GM19372 (cell line): ENCODE results near the gene MARF1.
"Not testable (repeated sequence)": the region's sequence is repeated elsewhere in the genome, so short reads cannot be mapped to it uniquely, and the experiment has no call there.

Experiments used
- ATAC-seq: cut with Tn5 transposase; IDR thresholded peaks from one replicate; pipeline ENCODE4 v1.9.1; 2021; ENCODE audit warnings: mild to moderate bottlenecking, low read depth, moderate library complexity; ENCODE audit not compliant: unreplicated experiment

MARF1 gene

DNA sequence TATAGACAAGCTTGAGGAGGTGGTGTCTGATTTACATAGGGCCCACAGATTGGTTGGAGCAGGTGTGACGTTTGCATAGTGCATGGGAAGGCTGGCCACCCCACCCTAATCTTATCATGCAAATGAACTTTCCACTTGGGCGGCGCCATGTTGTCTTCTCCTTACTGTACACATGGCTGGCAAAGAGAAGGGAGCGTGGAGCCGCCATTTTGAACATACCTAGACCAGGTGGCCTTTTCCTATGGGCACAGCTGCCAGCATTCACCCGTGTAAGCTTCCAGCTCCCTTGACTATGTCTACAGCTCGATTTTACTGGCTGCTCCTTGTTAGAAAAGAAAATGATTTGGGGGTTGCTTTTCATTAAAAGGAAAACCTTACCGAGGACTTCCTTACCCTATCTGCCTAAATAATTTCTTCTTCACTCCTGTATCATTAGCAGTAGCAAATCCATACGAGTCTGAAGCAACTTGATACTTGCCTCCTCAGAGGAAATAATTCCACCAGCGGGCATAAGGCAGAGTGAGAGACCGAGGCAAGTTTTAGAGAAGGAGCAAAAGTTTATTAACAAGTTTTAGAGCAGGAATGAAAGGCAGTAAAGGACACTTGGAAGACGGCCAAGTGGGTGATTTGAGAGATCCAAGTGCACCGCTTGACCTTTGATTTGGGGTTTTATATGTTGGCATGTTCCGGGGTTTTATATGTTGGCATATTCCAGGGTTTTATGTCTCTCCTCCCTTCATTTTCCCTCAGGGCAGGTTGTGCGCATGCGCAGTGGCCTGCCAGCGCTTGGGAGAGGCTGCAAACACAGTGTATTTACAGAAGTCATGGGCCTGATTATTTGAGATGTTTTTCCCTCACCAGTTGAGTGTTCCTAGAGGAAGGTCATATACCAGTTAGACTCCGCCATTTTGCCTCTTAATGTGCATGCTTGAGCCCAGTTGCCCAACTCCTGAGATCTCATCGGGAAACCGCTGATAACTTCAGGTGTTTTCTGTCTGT, 65.7 kb downstream of the MARF1 start:
- ATAC-seq: no peak

DNA sequence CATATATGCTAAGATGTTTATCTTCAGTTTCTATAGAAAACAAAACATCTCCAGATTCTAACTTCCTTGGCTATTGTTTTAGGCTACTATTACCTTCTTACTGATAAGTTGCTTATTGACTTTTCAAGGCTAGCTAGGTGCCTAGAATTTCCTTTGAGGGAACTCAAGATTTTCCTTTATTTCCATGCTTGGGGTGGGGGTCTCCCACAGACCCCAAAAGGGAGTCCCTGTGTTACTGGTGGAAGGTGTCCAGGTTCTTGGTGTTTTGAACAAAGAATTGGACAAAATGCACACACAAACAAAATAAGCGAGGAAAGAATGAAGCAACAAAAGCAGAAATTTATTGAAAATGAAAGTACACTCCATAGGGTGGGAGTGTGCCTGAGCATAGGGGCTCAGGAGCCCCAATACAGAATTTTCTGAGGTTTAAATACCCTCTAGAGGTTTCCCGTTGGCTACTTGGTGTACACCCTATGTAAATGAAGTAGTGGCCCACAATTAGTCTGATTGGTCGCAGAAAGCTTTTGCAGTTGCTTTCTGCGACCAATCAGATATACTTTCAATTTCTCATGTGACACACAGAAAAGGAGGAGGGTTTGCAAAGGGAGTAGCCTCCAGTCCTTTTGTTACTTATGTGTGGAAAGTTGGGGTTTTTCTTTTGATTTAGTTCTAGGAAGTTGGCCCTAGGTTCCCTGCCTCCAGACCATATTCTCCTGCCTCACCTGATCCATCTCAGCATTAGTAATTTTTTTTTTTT, 67.5 kb downstream of the MARF1 start:
- ATAC-seq: no peak

DNA sequence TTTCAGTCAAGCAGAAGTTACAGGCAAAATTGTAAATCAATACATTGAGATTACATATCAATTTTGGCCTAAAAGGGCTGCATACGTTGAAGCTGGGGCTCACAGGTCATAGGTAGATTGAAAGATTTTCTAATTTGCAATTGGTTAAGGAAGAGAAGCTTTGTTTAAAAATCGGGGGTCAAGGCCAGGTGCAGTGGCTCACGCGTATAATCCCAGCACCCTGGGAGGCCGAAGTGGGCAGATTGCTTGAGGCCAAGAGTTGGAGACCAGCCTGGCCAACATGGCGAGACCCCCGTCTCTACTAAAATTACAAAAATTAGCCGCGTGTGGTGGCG, 68.4 kb downstream of the MARF1 start:
- ATAC-seq: no peak

DNA sequence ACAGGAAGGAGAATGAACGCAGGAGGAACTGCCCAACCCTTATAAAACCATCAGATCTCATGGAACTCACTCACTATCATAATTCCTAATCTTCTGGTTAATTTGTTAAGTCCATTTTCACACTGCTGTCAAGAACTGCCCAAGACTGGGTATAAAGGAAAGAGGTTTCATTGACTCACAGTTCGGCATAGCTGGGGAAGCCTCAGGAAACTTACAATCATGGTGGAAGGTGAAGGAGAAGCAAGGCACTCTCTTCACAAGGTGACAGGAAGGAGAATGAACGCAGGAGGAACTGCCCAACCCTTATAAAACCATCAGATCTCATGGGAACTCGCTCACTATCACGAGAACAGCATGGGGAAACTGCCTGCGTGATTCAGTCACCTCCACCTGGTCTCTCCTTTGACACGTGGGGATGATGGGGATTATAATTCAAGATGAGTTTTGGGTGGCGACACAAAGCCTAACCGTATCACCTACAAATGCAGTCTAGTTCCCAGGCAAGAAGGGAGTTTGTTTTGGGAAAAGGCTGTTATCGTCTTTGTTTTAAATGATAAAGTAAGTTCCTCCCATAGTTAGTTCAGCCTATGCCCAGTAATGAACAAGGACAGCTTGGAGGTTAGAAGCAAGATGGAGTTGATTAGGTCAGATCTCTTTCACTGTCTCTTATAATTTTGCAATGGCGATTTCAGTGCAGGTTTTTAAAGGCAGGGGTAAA, 68.9 kb downstream of the MARF1 start:
- not testable (repeated sequence) for ATAC-seq

DNA sequence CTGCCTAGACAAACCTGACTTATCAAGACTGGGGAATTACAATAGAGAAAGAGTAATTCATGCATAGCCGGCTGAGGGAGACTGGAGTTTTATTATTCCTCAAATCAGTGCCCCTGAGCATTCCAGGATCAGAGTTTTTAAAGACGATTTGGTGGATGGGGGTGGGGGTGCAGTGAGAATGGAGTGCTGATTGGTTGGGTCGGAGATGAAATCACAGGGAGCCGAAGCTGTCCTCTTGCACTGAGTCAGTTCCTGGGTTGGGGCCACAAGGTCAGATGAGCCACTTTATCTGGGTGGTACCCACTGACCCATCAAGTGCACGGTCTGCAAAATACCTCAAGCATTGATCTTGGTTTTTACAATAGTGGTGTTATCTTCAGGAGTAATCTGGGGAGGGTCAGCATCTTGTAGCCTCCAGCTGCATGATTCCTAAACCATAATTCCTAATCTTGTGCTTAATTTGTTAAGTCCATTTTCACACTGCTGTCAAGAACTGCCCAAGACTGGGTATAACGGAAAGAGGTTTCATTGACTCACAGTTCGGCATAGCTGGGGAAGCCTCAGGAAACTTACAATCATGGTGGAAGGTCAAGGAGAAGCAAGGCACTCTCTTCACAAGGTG, 69.6 kb downstream of the MARF1 start:
- no peak for ATAC-seq

DNA sequence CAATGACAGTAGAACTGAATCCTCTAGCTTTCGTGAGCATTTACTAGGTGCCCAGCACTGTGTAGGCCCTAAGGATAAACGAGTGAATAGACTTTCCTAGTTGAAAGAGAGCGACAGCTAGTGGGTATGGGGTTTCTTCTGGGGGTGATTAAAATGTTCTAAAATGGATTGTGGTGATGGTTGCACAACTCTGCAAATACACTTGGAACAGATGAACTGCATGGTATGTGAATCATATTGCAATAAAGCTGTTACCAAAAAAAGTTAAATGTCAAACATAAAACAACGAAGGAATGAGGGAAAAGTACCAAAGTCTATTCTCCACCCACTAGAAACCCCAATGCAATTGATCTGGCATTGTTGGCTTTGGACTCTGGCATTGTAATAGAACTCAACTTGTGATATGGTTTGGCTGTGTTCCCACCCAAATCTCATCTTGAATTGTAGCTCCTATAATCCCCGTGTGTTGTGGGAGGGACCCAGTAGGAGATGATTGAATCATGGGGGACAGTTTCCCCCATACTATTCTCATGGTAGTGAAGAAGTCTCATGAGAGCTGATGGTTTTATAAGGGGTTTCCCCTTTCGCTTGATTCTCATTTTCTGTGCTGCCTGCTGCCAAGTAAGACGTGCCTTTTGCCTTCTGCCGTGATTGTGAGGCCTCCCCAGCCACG, 70.5 kb downstream of the MARF1 start:
- no peak for ATAC-seq

DNA sequence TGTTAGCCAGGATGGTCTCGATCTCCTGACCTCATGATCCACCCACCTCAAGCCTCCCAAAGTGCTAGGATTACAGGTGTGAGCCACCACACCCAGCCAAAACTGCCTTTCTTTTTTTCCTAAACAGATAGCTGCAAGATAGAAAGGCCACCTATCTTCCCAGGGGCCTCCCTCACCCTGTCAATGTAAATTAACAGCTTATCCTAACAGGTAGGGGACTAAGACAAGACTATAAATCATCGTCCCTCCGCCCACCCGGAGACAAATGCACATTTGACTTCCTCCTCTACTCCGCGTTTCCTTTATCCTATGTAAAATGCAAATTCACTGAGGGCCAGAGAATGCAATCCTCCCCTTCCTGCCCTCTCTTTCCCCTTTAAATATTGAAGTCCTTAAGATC, 71.4 kb downstream of the MARF1 start:
- ATAC-seq: no peak

DNA sequence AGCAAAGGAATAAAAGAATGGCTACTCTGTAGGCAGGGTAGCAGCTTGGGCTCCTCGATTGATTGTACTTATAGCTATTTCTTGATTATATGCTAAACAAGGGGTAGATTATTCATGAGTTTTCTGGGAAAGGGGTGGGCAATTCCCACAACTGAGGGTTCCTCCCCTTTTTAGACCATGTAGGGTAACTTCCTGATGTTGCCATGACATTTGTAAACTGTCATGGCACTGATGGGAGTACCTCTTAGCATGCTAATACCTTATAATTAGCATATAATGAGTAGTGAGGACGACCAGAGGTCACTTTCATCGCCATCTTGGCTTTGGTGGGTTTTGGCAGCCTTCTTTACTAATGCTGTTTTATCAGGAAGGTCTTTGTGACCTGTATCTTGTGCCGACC, 72.3 kb downstream of the MARF1 start:
- ATAC-seq: not testable (repeated sequence)

DNA sequence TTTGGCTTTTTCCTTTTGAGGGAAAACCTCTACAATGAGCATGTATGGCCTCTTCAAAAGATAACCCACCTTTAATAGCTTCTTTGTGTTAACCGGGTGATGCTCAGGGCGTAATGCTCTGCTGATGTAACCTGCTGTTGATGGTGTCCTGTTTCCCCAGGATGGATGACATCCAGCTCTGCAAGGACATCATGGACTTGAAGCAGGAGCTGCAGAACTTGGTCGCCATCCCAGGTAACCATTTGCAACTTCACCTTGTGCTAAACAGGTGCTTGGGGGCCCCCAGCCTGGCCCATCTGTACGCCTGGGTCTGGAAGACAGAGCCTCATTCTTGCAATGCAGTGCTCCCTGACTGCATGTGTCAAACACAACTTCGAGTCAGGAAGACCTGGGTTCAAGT, 75.1 kb downstream of the MARF1 start:
- no peak for ATAC-seq

DNA sequence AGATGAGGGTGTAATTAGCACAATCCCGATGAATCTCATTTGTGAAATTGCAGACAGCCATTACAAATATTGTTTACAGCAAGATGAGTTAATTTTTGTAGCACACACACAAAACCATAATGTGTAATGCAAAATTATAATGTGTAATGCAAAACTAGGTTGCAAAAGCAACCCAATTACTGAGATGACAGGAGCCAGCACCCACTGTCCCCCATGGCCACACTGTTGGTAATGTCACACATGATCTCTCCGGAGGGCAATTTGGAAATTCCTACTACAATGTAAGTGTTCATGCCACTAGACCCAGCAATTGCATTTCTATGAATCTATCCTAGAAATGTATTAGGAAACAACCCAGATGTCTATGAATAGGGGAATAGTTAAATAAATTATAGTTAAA, 76.9 kb downstream of the MARF1 start:
- no peak for ATAC-seq

DNA sequence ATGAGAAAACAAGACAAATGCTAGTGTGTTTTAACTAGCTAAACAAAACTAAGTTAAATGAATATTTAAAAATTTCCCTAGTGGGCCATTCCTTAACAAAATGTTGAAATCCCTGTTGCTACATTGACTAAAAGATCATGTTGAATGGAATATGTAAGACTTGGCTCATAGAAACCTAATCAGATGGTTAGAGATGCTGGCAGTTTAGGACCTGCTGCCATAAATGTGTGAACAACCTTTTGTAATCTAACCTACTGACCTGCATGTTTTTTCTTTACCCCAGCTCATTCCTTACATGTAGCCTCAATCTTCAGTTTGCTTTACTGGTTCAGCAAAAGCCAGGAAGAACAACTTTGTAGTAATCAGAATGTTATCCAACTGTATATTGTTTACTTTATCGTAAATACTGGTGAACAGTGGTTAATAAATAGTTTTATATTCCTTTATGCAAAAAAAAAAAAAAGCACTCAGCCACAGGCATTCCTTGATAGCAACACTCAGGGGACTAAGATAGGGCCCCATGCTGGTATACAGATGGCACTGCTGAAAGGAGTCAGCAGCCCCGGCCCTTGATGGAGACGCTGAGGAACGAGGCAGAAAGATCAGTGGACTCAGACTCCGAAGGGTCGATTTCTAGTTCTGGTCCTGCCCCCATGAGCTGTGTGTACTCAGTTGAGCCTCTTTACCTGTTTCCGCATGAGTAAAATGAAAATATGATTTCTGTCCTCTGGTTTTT, 78.2 kb downstream of the MARF1 start:
- ATAC-seq: no peak

DNA sequence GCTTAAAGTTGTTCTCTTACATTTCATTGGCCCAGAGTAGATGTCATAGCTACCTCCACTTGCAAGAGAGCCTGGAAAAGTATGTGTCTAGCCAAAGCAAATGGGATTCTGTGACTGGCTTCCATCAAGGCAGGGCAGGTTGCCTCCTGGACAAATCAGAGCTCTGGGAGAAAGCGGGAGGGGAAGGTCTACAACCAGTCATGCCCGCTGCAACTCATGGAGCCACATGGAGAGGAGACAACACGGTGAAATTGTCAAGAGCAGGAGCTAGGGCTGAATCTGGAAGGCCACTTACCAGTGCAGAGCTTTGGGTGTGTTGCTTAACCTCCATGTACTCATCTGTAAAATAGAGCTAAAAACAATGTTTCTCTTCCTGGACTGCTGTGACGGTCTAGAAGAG, 83.8 kb downstream of the MARF1 start:
- ATAC-seq: no peak

DNA sequence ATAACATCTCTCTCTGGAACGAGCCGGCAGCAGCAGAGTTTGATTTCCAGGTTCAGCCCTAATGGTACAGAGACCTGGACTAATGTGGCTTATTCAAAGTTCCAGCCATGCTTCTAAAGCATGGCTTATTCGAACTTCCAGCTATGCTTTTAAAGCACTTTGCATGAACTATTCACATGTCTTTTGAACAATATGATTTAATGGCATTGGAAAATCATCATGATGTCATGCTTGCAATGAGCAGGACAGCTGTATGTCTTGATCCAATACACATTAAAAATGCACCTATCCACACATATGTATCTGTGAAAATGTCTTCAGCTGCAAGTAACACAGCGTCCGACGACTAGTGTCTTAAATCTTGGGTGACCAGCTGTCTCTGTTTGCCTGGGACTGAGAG, 85.7 kb downstream of the MARF1 start:
- ATAC-seq: no peak

DNA sequence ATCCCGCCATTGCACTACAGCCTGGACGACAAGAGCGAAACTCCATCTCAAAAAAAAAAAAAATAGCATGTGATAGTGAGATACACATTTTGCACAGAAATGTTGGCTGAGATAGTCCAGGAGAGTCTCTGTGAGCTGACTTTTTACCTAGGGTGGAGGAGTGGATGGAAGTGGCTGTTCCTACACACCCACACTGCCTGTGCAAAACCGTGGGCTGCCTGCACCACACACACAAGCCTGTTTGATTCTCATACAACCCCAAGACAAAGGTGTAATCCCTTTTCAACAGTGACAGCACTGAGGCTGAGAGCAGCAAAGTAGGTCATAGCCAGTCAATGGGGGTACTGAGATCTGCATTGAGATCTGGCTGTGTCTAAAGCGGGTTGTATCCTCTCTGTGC, 86.8 kb downstream of the MARF1 start:
- no peak for ATAC-seq

DNA sequence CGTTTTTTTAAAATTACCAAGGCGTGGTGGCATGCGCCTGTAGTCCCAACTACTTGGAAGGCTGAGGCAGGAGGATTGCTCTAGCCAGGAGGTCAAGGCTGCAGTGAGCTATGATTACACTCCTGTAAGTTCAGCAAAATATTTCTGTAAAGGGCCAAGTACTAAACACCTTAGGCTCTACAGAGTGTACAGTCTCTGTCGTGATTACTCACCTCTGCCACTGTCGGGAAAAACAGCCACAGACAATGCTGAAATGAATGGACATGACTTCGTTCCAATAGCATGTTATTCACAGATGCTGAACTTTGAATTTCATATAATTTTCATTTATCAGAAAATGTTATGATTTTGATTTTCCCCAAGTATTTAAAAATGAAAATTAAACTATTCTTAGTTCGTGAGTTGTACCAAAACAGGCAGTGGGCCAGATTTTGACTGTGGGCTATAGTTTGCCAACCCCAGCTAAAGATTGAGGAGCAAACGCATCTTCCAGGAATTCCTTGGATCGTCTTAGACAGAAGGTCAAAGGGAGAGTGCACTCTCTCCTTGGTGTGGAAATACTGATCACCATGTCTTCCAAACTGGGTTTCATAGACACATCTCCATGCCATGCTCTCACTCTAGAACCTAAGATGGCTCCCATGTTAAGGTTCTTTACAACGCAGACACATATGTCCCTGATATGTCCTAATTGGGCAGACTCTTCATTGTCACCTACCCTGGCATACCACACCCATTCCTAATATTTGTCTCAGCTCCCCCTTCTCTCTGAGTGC, 89.5 kb downstream of the MARF1 start:
- no peak for ATAC-seq

DNA sequence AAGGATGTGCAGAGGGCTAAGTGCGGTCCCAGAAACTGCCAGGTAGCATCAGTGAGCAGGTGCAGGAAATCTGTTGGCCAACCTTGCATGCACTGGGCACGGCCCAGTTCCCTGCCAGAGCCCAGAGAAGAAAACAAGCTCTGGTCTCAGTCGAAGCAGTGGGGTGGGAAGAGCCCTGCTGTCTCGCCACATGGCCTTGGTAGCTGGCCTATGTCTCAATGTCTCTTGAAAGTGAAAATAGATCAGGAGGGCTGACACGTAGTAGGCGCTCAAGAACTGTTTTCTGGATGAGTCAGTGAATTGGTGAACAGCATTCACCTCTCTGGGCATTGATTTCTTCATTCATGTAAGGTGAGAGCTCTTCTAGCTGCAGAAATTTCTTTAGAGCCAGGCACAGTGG, 90.4 kb downstream of the MARF1 start:
- no peak for ATAC-seq

DNA sequence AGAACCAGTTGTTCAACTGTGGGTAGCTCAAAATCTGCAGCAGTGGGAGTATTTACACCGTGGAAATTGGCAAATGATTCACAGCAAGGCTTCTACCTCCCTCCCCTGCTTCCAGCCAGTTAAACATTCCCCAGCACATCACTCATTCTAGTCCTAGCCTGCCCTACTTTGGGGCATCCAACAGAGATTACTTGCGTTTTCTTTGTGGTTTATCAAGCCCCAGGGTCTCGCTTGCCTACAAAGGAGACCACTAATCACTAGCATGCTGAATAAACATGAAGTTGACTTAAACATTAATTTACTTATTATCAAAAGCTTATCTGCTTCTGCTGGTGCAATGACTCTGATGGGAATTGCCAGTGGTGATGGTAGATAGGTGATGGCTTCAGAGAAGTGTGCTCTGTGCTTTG, 94.5 kb downstream of the MARF1 start:
- ATAC-seq: no peak

DNA sequence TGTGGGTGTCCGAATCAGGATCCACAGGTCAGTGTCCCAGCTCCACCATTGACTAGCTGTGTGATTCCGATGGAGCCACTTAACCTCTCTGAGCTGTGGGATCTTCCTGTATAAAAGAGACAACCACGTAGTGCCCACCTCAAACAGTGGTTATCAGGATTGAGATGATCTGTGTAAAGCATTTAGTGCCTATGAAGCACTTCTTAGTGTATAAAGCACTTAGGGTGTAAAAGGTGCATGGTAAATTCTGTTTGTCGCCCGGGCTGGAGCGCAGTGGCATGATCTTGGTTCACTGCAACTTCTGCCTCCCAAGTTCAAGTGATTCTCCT, 95.2 kb downstream of the MARF1 start:
- no peak for ATAC-seq
